Astrocyte of the spinal cord (primary cell): Measurements from ENCODE around the gene TAF6L.
A peak's percentile ranks its signal among the peaks of the same experiment; 100 is the strongest.

Source experiments
- DNase-seq: peaks from one replicate; pipeline ENCODE4 v3.0.0; 2011; ENCODE audit warnings: low read depth, low spot score
- H3K4me3 ChIP-seq: 2 replicates; pipeline ENCODE4 v1.5.1; 2011; ENCODE audit warnings: low read depth, mild to moderate bottlenecking, low read length, moderate library complexity
- CTCF ChIP-seq: IDR thresholded peaks from 2 replicates; pipeline ENCODE4 v1.5.1; 2012; ENCODE audit warnings: low read depth, mild to moderate bottlenecking, low read length, inconsistent platforms
- in situ Hi-C: cut with HindIII; loops from 2 replicates; pipeline ENCODE4 v1.10.0; 2017; ENCODE audit warnings: low sequenced_read_pairs

TAF6L gene

DNA sequence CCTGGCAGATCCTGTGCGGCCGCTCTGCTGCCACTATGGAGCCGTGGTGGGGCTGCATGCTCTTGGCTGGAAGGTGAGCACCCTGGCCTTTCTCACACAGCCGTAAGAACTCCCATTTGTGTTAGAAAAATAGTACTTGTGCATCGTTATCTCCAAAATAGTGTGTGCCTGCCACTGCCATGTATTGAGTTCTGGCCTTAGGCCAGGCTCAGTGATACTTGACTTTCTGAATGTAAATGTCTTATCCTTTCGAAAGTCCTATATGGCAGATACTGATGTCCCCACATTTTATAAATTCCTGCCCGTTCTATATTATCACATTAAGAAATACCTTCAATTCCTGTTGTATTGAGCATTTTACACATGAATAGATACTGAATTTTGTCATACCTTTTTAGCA lies 11.6 kb downstream of the TAF6L start:
- in situ Hi-C loops, result no loop called here
- H3K4me3 ChIP-seq, result no peak overlapping the region
- no peak for TF ChIP-seq CTCF
- DNase-seq, result no peak

DNA sequence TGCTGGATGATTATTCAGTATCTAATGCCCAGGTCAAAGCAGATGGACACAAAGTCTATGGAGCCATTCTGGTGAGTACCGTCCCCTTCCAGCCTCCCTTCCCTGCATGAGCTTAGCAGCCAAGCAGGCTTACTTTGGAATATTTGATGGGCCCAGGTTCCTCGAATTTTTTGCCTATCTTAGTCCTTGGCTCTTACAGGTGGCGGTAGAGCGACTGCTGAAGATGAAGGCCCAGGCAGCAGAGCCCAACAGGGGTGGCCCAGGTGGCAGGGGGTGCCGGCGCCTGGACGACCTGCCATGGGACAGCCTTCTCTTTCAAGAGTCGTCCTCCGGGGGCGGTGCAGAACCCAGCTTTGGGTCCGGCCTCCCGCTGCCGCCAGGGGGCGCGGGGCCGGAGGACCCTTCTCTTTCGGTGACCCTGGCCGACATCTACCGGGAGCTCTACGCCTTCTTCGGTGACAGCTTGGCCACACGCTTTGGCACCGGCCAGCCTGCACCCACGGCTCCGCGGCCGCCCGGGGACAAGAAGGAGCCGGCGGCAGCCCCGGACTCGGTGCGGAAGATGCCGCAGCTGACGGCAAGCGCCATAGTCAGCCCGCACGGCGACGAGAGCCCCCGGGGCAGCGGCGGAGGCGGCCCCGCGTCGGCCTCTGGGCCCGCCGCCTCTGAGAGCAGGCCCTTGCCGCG lies 15.3 kb downstream of the TAF6L start:
- peak; percentile 100 for TF ChIP-seq CTCF
- peak; percentile 84 for DNase-seq
- peak overlapping the region; percentile 94 for H3K4me3 ChIP-seq
- in situ Hi-C loops, result no loop called here

DNA sequence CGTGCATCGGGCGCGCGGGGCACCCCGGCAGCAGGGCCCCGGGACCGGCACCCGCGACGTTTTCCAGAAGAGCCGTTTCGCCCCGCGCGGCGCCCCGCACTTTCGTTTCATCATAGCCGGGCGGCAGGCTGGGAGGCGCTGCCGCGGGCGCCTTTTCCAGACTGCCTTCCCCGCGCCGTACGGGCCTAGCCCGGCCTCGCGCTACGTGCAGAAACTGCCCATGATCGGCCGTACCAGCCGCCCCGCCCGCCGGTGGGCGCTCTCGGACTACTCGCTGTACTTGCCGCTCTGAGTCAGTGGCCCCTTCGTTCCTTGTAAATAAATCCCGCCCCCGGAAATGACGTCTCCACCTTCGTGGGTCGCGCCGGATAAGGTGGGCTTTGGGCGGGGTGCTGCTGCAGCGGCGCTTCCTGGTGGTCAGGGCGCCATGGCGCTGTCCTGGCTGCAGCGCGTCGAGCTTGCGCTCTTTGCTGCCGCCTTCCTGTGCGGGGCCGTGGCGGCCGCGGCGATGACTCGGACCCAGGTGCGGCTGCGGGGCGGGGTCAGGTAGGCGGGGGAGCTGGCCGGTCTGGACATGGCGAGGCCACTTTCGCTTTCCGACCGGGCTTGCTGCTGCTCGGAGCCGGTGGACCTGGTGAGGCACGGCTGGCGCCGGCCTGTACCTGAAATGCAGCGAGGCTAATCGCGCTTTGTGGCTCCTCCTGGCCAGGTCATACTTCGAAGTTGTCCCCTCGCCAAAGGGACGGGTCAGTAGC lies 16.0 kb downstream of the TAF6L start, which contains the start of gene TMEM179B:
TMEM179B (plus strand) TSS at position 398 of the 755 bp plus-strand sequence; CDS start at position 428, 30 bp downstream.
- TF ChIP-seq CTCF, result peak; percentile 76
- H3K4me3 ChIP-seq, result peak within 1 kb of the TSS; percentile 94
- in situ Hi-C loops, result no loop called here
- peak; percentile 98 for DNase-seq

- no peak overlapping the region for H3K4me3 ChIP-seq
- DNase-seq, result no peak
- in situ Hi-C loops, result no loop called here
- no peak for TF ChIP-seq CTCF
Measured at GRCh38 chr11:62788991-62789390, 17.8 kb downstream of the TAF6L start.

- no peak for TF ChIP-seq CTCF
- in situ Hi-C loops, result no loop called here
- no peak overlapping the region for H3K4me3 ChIP-seq
- DNase-seq, result no peak
Measured at GRCh38 chr11:62789576-62789975, 18.4 kb downstream of the TAF6L start.

- no peak for TF ChIP-seq CTCF
- in situ Hi-C loops, result no loop called here
- peak within 1 kb of the TSS; percentile 93 for H3K4me3 ChIP-seq
- peak; percentile 82 for DNase-seq
Measured at GRCh38 chr11:62791501-62792201, 20.5 kb downstream of the TAF6L start, which contains the start of gene TMEM223. Gene TMEM223, minus strand, starts transcription at chr11:62792006. Its CDS starts 12 bp downstream, at chr11:62791994.
